Mucosa of stomach (tissue), 1 donor: Measurements from ENCODE around the gene SLC35F3.
A peak's percentile ranks its signal among the peaks of the same experiment; 100 is the strongest.

ENCODE experiments used
- H3K27me3 ChIP-seq: one replicate; pipeline ENCODE4 v1.7.0; 2013; ENCODE audit warnings: mild to moderate bottlenecking, low read length; ENCODE audit not compliant: control insufficient read depth, insufficient read depth
- H3K36me3 ChIP-seq: one replicate; pipeline ENCODE4 v1.7.0; 2013; ENCODE audit warnings: low read length; ENCODE audit not compliant: control insufficient read depth, insufficient read depth
- H3K4me1 ChIP-seq: one replicate; pipeline ENCODE4 v1.7.0; 2013; ENCODE audit warnings: mild to moderate bottlenecking, low read length; ENCODE audit not compliant: control insufficient read depth, insufficient read depth
- H3K4me3 ChIP-seq: one replicate; pipeline ENCODE4 v1.7.0; 2013; ENCODE audit warnings: low read length
- H3K9ac ChIP-seq: one replicate; pipeline ENCODE4 v1.7.0; 2013; ENCODE audit warnings: mild to moderate bottlenecking, low read length, moderate library complexity
- H3K9me3 ChIP-seq: one replicate; pipeline ENCODE4 v1.7.0; 2013; ENCODE audit warnings: mild to moderate bottlenecking, low read length, moderate library complexity; ENCODE audit not compliant: control insufficient read depth
- donor health status: Pancreatic carcinoma.

SLC35F3 gene

GRCh38 chr1:234214129-234214910 is 309.8 kb downstream of the SLC35F3 start:
- no peaks in the 10 kb centered on the region for H3K36me3 ChIP-seq
- H3K9me3 ChIP-seq: no peaks in the 10 kb centered on the region
- H3K9ac ChIP-seq: peak overlapping the region; percentile 15
- H3K27me3 ChIP-seq: peaks cover 33% of the 10 kb centered on the region
- H3K4me3 ChIP-seq: no peak overlapping the region
- H3K4me1 ChIP-seq: no peaks in the 10 kb centered on the region

DNA sequence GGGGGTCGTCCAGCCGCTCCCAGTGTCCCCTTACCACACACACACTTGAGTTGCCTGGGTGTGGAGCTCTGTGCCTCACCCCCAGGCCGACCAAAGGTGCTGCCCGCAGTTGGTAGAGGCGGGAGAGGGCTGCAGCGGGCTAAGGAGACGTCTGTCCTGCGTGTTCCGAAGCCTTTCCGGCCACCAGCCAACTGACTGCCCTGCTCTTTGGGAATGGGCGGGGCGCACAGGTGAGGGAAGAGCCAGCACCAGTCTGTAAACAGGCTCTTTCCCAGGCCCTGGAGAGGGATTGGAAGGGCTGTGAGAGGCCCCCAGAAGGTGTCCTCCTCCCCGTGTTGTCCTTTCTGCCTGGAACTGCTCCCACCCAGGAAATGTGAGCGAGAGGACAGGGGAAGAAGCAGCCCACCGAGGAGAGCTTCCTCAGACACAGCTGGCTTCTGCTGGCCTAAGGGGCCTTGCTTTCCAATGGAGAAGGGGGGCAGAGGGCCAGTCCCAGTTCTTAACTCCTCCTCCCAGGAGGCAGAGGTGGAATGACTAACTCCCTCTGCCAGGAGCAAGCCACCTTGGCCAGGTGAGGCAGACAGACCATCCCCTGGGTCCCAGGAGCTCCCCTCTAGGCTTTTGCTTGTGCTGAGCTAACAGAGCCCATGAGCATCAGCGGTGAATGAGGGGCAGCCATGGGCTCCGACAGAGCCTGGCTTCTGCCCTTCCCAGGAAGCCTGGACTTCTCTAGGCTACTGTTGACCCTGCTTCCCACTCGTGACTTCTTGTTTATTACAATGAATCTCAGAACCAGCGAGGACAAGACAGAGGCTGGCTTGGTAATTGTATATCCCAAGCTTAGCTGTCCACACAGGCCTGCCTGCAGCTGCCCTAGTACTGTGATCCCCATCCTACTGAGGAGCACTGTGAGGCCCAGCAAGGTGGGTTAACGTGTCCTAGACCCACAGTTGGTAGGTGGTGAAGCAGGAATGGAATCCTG is 310.7 kb downstream of the SLC35F3 start:
- no peak overlapping the region for H3K9ac ChIP-seq
- H3K27me3 ChIP-seq: peaks cover 33% of the 10 kb centered on the region
- H3K4me1 ChIP-seq: no peaks in the 10 kb centered on the region
- H3K9me3 ChIP-seq: no peaks in the 10 kb centered on the region
- no peak overlapping the region for H3K4me3 ChIP-seq
- no peaks in the 10 kb centered on the region for H3K36me3 ChIP-seq

- H3K27me3 ChIP-seq: peaks cover 33% of the 10 kb centered on the region
- H3K4me1 ChIP-seq: no peaks in the 10 kb centered on the region
- H3K36me3 ChIP-seq: no peaks in the 10 kb centered on the region
- no peak overlapping the region for H3K9ac ChIP-seq
- H3K9me3 ChIP-seq: no peaks in the 10 kb centered on the region
- H3K4me3 ChIP-seq: no peak overlapping the region
Measured at GRCh38 chr1:234216116-234216703, 311.7 kb downstream of the SLC35F3 start.

DNA sequence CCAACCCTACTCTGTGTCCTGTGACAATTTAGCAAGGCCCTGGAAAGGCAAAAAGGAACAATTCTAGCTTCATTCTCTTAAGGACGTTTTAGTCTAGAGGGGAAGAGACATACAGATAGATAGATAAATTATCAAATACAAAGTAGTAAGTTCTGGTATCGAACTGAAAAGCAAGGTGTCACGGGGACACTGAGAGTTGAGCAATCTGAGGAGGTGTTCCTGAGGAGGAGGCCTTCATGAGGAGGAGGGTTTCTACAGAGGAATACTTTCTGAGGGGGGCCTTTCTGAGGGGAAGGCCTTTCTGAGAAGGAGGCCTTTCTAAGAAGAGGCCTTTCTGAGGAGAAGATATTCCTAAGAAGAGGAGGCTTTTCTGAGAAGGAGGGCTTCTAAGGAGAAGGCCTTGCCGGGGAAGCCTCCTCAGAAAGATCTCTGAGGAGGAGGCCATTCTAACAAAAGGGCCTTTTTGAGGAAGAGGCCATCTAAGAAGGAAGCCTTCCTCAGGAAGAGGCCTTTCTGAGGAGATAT is 312.9 kb downstream of the SLC35F3 start:
- no peaks in the 10 kb centered on the region for H3K9me3 ChIP-seq
- no peaks in the 10 kb centered on the region for H3K36me3 ChIP-seq
- H3K27me3 ChIP-seq: peaks cover 33% of the 10 kb centered on the region
- no peak overlapping the region for H3K9ac ChIP-seq
- no peak overlapping the region for H3K4me3 ChIP-seq
- H3K4me1 ChIP-seq: no peaks in the 10 kb centered on the region

DNA sequence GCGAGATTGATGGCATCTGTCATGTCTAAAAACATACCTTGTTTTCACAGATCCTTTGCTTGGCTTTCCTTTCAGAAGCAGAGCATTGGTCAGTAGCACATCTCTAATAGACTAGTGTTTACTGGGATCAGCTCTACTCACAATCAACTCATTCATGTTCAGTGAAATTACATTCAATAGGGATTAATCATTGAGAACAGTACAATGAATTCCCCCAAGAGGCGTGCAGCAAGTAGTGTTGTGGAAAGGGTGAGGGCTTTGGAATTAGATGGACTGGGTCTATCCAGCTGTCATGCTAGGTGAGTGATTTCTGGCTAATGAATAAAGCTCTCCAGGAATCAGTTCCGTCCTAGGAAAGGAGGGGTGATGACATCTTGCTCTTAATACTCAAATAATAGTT is 313.6 kb downstream of the SLC35F3 start:
- no peak overlapping the region for H3K4me3 ChIP-seq
- H3K9ac ChIP-seq: no peak overlapping the region
- no peaks in the 10 kb centered on the region for H3K4me1 ChIP-seq
- peaks cover 33% of the 10 kb centered on the region for H3K27me3 ChIP-seq
- no peaks in the 10 kb centered on the region for H3K36me3 ChIP-seq
- H3K9me3 ChIP-seq: no peaks in the 10 kb centered on the region

DNA sequence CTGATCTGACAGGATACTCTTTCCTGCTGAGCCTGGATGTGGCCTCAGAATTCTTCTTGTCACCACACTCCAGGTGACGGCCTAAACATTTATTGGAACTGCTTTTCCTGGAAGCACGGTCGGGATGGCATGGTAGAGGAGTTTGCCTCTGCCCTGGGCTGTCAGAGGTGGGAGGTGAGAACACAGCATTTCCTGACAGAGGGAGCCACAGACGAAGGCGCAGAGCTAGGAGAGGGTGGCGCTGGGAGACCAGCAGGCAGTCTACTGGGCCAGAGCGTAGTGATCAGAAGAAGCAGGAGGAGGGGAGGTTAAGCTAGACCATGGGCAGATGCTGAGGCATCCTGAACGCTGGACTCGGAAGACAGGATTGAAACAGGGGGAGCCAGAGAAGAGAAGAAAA is 315.2 kb downstream of the SLC35F3 start:
- no peak overlapping the region for H3K9ac ChIP-seq
- no peaks in the 10 kb centered on the region for H3K4me1 ChIP-seq
- peaks cover 16% of the 10 kb centered on the region for H3K27me3 ChIP-seq
- H3K4me3 ChIP-seq: no peak overlapping the region
- H3K36me3 ChIP-seq: no peaks in the 10 kb centered on the region
- no peaks in the 10 kb centered on the region for H3K9me3 ChIP-seq

- Histone ChIP-seq H3K27me3 (peaks cover 5% of the 10 kb centered on the region), H3K36me3 (no peaks in the 10 kb centered on the region), H3K9ac (no peak overlapping the region), H3K9me3 (no peaks in the 10 kb centered on the region), H3K4me1 (no peaks in the 10 kb centered on the region), H3K4me3 (no peak overlapping the region)
Measured at GRCh38 chr1:234221601-234222000, 317.1 kb downstream of the SLC35F3 start.

DNA sequence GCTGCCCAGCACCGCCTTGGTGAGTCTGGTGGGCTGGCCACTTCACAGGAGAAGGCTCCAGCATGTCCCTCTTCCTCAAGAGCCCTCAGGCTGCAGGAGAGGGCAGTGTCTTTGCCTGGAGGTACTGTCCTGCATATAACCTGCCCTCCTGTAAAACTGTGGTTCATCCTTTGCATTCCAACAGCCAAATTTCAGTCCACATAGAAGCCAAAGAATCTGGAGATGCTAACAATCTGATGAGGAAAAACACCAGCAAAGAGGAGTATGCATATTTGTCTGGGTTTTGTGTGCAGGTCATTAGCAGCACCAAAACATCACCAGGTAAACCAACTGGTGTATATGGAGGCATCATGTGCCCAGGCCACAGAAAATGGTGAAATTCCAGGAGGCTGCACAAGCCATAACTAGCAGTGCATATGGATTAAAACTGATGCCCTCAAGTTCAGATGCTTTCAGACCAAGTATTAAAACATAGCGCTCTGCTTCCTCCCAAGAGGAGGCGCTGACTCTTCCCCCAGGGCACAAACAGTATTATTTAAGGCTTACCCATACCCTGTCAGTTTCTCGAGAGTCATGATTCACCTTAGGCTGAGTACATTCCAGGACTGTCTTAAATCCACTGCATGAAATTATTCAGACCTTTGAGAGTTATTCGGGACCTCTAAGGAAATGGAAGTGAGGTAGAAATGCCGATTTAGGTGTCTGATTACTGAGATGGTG is 318.2 kb downstream of the SLC35F3 start:
- no peaks in the 10 kb centered on the region for H3K9me3 ChIP-seq
- H3K36me3 ChIP-seq: no peaks in the 10 kb centered on the region
- no peak overlapping the region for H3K4me3 ChIP-seq
- peaks cover 5% of the 10 kb centered on the region for H3K27me3 ChIP-seq
- H3K9ac ChIP-seq: no peak overlapping the region
- H3K4me1 ChIP-seq: no peaks in the 10 kb centered on the region

- H3K4me1 ChIP-seq: no peaks in the 10 kb centered on the region
- no peaks in the 10 kb centered on the region for H3K9me3 ChIP-seq
- peaks cover 9% of the 10 kb centered on the region for H3K27me3 ChIP-seq
- H3K9ac ChIP-seq: no peak overlapping the region
- H3K4me3 ChIP-seq: no peak overlapping the region
- H3K36me3 ChIP-seq: no peaks in the 10 kb centered on the region
Measured at GRCh38 chr1:234226113-234226818, 321.8 kb downstream of the SLC35F3 start.

DNA sequence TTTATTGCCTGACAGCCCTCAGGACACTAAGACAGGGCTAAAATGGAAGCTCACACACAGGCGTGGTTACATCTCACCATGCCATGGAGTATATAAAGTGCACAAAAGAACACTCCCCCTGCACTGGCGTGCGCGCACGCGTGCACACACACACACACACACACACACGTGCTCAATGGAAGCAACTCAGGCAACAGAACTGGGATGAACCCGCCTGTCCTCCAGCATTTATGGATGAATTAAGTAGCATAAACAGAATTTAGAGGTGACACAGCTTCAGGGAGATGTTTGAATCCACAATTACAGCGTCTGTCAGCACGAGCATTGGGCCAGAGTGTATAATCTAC is 322.3 kb downstream of the SLC35F3 start:
- peaks cover 14% of the 10 kb centered on the region for H3K27me3 ChIP-seq
- no peak overlapping the region for H3K4me3 ChIP-seq
- no peaks in the 10 kb centered on the region for H3K9me3 ChIP-seq
- no peaks in the 10 kb centered on the region for H3K36me3 ChIP-seq
- no peaks in the 10 kb centered on the region for H3K4me1 ChIP-seq
- H3K9ac ChIP-seq: no peak overlapping the region
